GM18508 (cell line): ENCODE results near the gene C18orf63.
"Not testable (repeated sequence)": the region's sequence is repeated elsewhere in the genome, so short reads cannot be mapped to it uniquely, and the experiment has no call there.

Experiments used
- ATAC-seq: cut with Tn5 transposase; IDR thresholded peaks from one replicate; pipeline ENCODE4 v1.9.1; 2021; ENCODE audit warnings: moderate number of reproducible peaks; ENCODE audit not compliant: insufficient read depth, unreplicated experiment

Gene C18orf63

DNA sequence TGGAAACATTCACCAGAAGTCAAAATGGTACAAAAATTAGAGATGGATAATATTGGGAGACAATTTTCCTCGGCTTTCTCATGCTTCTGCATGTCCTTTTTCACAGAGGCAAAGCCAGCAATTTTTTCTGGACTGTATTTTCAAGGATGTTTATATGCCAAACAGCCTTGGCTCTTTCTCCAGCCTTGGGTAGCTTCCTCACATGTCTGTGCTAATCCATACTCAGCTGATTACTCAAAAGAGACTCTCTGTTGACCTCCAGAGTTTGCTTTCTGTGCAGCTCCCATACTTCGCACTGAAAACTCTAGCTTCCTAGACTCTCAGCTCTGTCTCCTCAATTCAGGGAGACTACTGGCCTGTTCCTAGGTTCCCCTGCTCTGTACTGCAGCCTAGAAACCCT is 10.6 kb downstream of the C18orf63 start:
- ATAC-seq = no peak

DNA sequence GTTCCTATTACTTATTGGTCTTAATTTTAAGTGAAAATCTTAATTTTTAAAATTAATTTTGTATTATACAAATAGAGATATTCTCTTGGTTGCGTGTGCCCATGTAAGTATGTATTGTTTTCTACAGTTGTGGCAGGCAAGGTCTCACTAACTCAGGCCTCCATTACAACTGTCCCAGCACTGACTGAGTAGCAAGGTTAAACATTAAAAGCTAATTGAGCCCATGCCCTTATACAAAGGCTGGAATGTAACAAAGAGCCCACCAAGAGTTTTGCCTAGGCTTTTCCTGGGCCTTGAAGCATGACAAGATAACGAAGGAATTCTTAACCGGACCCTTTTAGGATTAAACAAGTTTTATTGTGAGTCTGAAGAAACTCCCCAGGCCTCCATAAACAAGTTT is 11.2 kb downstream of the C18orf63 start:
- ATAC-seq = not testable (repeated sequence)

DNA sequence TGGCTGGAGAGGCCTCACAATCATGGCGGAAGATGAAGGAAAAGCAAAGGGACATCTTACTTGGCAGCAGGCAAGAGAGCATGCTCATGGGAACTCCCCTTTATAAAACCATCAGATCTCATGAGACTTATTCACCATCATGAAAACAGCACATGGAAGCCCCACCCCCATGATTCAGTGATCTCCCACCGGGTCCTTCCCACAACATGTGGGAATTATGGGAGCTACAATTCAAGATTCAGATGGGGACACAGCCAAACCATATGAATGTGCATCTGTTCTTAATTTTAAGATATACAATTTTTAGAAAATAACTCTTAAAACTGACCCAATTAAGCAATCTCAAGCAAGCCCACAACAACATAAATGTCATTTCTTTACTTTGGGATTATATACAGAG is 12.6 kb downstream of the C18orf63 start:
- ATAC-seq = no peak

DNA sequence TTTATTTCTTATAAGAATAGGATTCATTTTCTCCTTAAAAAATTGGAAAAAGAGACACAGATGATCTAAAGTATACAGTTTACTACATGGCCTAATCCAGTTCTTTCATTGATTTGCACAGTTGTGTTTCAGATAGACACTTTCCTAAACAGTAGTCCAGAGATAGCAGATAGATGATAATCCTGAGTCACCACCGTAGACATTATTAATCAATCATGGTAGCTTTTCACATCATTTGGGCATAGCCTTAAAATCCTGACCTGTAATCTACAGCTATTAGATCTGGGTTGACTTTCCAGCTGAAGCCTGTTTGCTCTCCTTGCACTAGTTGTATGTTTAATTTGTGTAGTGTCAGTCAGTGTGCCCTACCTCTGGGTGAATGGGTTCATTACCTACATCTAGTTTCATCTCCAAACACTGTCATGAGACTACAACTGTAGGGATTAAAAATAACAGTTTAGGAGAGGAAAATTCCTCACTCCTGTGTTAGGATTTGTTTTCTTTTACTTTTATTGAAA is 14.1 kb downstream of the C18orf63 start:
- ATAC-seq = no peak

DNA sequence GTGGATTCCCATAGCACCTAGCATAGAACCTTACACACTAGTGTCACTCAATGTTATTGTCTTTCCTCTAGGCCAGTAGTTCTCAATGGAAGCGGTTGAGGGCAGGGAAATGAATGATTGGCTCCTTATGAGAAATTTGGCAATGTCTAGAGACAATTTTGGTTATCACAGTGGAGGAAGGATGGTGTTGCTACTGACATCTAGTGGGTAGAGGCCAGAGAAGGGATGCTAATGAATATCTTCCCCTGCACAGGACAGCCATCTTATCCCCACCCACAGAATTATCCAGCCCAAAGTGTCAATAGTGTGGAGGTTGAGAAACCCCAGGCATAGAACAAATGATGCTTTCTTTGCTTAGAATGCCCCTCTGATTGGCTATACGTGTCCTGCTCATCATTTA is 15.8 kb downstream of the C18orf63 start:
- ATAC-seq = no peak

DNA sequence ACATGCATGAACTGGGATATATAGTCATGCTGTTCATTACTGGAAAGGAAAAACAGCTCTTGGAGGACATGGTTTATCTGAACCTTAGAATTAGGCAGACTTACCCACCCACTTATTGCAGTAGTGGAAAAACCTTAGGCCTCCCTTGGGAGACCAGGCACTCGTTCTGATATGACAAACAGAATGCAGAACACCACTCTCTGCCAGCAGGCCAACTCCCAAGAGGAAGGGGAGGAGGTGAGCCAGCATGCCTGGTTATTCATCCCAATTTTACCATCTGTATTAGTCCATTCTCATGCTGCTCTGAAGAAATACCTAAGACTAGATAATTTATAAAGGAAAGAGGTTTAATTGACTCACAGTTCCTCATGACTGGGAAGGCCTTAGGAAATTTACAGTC is 17.5 kb downstream of the C18orf63 start:
- ATAC-seq = no peak

DNA sequence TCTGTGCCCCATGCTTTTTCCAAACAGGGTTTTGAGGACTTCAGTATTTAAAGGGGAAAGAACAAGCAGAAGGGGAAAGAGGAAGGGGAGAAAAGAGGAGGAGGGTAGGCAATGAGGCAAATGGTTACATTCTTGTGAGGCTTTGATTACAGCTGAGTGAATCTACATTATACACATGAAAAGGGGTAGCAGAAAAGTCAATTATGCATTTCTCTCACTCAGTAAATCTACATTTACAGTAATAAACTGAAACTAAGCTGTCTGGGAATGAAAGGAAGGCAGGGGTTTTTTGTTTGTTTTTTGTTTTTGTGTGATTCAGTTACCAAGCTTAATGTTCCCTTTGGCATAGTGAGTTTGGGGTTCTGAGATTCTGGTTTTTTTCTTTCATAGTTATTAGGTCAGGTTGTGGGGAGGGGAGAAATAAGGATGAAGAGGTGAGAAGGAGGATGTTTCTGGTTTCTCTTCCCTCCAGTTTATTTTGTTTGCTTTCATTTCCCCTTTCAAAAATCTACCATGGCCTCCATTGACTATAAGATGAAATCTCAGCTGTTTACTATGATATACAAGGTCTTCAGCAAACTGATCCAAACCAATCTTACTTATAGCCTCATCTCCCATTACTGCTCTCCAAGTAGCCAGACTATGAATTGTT is 18.7 kb downstream of the C18orf63 start:
- ATAC-seq = peak; percentile 44

DNA sequence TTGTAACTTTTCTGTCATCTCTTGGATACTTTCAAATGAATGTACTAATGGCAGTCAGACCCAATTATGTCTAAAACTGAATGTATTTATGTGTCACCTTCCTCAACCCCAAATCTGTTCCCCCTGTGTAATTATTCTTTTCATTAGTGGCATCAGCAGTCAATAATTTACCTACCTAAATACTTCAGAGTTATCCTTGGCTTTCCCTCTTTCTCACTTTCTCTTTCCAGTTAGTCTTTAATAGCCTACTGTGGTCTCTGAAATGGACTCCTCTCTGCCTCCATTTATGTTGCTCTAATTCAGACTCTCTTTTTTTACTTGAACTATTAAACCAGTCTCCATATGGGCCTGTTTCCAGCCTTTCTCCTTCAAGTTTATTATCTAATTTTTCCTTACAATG is 21.0 kb downstream of the C18orf63 start:
- no peak for ATAC-seq

DNA sequence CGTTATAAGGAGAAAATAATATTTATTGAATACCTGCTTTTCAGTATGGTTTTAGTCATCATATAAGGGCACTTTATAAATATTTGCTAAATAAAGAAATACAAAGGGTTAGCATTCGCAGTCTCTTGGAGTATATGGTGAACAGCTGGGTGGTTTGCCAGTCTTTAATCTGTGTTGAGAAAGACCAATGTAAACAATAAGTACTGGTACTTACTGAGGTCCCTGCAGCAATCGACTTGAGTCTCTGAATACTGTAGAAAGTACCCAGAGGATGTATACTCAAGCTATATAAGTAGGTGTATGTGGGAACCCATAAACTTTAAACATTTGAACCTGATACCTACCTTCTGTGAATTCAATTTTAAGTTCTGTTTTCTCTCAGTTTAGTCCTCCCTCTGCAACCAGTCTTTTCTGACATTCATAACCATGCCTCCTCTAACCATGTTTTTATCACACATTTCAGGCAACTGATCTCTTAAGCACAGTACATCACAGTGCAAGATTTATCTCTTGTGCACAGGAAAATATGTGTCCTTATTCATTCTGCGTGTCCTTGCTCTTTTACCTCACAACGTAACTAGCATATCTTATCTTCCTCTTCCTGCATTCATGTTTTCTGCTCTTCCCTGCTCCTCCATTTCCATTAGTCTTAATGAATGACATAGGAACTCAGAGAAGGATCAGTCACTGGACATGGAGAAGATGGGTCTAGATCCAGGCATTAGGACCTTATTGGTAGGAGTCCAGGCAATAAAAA is 21.7 kb downstream of the C18orf63 start:
- no peak for ATAC-seq

DNA sequence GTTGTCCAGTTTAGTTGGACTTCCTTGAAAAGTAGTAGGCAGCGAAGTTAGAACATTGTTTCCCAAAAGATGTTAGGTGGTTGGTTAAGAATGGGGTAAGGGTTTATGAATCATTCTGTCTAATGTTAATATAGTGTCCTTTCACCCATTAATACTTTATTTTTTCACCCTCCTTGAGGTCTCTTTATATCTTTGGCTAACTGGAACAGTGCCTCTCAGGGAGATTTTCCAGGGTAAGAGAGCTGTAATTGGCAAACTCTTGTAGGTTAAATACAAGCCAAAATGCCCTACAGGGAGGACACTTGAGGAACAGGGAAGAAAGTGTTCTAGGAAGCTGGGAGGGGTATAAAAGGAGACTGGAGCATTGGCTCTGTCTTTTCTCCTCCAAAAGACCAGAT is 22.3 kb downstream of the C18orf63 start:
- no peak for ATAC-seq

DNA sequence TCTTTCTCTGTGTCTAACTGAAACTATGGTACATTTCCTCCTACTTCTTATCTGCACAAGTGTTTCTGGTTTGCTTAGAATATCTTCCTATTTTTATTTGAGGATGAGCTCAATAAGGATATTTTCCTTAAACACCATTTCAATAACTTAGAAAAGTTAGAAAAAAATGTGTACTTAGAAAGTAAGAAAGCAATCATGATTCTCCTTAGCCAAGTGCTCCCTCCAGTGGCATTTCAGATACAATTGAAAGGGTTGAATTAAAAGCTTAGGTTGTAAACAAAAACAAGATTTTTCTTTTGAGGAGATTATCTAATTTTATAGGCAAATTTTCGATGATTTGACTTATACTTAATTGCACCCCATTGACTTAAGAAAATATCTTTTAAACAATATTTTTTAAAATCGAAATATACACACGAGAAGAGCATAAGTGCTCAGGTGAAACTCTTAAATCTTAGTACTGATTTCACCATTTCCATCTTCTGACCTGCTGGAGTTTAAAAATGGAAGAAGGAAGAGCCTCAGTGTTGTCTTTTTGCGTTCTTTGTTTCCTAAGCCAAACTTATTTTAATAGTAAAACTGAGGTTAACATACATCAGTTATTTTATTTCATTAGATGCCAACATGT is 26.9 kb downstream of the C18orf63 start:
- no peak for ATAC-seq

DNA sequence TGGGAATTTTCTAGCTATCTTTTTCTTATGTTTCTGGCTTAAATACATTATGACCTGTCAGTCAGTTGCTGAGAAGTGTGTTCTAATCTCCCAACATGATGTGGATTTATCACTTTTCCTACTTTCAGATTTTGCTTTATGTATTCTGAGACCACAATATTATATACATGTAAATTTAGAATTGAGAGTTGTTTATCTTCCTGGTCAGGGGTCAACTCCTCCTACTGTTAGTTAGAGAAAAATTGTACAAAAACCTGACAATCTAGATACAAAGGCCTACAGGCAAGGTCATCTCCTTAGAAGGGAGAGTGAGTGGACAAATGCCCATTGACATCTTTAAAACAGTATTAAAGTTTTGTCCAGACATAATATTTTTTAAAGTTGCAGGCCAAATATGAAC is 30.6 kb downstream of the C18orf63 start:
- no peak for ATAC-seq

DNA sequence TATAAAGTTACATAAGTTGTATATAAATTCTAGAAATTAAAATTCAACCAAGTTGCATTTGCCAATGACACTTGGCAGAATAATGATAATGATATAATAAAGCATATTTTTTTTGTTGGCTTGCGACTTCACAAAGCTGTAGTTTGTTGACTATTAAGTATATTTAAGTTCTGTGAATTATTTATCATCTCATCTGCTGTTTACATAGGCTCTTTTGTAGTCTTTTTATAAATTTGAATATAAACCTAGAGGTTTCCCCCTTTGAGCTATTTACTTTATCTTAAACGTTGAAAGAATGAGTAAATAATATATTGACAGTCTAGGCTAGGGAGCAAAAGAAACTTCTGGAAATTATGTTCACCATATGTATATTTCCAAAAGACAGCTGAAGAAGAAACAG is 32.9 kb downstream of the C18orf63 start:
- ATAC-seq = no peak

DNA sequence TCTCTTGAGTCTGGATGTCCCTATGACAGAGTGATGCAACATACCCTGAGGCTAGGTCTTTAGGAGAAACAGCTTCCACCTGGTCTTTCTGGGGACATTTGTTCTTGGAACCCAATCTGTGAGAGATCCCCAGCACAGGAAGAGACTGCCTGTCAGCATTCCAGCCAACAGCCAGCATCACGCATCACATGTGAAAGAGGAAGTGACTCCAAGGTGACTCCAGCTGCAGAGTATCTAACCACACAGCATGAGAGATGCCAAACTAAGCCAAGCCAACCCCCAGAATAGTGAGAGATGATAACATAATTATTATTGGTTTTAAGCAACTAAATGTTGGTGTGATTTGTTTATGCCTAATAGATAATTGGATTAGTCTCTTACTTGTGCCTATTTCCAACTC is 35.7 kb downstream of the C18orf63 start:
- ATAC-seq = peak; percentile 65

DNA sequence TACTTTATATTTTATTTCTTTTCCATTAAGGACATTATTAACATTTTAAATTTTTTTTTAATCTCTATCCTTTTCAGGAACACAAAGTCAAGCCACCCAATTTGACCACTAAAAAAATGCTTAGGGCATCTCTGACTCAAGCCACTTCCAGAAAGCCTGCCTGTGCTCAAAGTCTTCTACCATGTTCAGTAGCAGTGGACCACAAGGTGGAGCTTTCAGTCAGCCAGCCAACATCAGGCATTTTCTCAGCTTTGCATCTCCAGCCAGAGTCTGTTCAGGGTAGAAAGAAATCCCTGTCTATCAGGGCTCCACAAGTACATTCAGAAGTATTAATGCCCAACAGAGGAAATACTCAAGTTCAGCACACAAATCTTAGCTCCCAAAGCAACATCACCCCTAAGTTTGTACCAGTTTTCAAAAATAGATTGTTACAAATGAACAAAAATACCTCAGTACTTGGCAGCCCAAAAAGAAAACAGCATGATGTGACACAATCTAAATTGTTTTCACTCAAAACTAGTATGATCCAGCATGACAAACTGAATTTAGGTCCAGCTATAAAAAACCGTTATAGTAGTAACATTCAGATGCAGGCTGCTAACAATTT is 37.6 kb downstream of the C18orf63 start:
- ATAC-seq = no peak

DNA sequence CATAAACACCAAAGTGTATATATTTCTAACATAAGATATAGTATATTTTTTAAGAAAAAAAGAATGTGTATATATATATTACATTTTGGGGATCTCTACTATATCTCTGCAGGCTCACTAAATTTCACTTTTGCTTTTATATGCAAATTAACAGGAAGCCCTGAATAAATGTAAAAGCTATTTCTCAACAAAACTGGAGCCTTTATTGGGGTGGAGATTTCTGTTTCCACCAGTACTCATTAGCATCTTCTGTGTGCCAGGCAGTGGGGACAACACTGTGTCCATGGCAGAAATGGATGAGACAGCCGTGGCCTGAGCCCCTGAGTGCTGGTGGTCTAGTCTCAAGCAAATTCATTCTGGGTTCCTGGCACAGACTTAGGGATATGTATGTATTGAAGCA is 41.3 kb downstream of the C18orf63 start:
- no peak for ATAC-seq

DNA sequence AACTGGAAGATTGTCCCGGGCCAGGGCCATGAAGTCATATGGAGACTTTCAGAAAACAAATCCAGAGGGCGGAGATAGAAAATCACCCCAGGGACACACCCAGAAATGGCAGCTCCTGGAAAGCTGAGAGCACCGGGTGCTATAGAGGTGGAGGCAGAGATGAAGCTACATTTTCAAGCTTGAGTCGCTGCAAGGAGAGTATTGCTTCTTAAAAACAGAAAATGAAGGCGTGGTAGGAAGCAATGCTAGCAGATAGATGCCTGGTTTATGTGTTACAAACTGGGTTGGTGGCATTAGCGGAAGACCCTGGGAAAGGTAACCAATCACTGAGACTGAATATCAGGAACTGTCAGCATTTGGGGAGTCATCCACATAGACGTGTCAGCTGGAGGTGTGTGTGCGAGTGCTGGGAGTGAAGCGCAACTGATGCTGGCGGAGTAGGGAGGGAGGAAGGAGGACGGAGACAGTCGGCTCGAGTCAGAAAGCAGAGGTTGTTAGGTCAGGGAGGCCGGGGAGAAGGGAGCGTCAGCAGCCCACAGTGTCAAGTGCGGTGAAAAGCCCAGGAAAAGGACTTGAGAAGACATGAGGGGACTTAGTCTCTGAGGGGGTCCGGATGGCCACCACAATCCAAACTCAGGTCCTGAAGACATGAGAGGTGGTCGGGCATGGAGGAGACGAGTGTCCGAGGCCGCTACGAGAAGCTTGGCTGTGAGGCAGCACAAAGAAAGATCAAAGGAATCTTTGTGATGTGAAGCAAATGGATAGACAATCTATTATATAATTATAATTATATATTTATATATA is 45.4 kb downstream of the C18orf63 start:
- no peak for ATAC-seq

DNA sequence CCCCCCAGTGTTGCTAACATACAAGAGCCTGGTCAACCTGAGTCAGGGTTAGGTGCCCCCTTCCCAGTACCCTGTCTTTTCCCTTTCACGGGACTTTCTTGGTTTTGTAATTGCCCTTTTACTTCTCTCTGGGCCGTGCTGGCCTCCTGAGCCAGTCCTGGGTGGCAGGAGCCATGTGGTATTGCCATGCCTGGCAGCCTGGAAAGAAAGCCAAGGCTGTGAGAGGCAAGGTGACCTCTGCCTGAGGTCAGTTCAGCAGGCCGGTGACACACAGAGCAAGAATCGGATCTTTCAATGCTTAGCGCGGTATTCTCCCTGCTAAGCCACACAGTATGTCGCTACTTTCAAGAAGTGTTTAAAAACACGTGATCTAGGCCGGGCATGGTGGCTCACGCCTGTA is 52.3 kb downstream of the C18orf63 start:
- ATAC-seq = no peak

DNA sequence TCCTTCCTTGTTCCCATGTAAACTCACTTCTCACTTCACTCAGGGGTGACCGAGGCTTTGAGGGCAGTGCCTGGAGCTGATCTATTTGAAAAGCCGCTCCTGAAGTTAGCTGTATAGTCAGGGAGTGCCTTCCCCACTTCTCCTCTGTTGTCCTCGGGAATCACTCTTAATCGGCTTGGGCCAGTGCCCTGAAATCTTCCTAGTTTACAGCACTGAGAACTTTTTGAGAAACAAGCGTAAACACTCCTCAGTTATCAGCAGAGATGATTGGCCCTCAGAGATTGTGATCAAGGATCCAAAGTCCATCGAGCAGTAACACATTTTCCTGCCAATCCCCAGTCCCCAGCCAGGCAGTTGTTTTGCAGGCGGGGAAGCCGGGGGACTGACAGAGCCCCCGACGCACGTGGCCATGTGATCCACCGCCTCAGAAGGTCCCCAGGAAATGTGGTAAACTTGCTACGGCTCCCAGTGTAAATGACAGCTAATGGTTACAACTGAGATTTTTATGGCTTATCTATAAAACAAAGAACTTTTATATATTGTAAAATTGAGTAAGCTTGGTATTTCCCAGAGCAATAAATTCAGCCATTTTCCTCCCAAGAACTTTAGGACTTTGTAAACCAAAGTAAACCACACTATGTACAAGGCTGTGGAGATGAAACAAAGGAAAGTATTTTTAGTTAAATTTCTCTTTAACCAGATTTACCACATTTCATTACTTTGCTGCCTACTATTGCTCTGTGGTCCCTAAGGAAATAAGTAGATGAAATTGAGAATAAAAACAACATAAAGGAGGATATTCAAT is 53.5 kb downstream of the C18orf63 start:
- no peak for ATAC-seq
